Endometrial microvascular endothelial cells (primary cell): ENCODE measurements around the gene KCNQ1. TPM values are rescaled to one million over a fixed set of nuclear protein-coding genes. Genes with fewer than 3 reads are reported as not detected.

Experiments
- in situ Hi-C: cut with HindIII; loops from 2 replicates; pipeline ENCODE4 v1.10.0; 2017; ENCODE audit warnings: low sequenced_read_pairs, low pct_unique_long_range_greater_than_20kb; ENCODE audit errors: inconsistent ontology term
- total RNA-seq: library from RNA; depleted of rRNA; stranded (reverse); fragments of >200 nt; gene quantifications from one replicate; pipeline ENCODE4 v1.2.3, GENCODE V29; 2015; ENCODE audit errors: inconsistent ontology term

The KCNQ1 gene
- total RNA-seq, 1 donor from 2014 or later, result not detected

DNA sequence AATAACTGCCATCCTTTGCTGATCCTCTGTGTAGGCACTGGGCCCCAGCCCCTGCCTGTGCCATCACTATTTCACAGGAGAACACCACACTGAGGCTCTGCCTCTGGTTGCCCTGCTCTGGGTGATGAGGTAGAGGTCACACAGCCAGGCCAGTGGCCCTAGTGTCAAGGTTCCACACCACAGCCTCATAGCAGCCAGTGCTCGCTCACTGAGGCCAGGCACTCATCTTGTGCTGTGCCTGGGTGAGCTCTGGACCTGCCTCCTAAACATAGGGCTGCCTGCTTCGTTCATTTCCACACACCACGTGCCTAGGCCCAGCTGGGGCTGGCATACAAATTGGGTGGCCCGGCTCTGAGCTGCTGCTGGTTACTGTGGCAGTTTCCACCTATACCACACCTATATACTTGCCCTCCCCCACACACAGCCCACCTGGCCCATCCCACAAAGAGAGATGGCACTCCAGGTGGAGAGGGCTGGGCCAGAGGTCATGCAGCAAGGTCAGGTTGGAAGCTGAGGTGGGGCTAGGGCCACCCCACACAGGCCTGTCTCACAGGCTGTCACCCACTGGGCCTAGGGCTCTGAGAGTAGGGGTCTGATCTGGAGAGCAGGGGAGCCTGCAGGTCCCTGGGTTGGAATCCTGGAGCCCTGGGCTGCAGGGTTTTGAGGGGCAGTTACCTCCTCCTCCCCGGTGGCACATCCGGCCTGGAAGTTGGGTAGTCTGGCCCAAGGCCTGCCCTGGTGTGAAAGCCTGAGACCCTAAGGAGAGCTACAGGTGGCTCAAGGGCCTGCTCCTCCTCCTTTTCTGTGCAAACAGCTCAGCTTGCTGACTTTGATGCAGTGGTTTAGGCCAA, 243.8 kb downstream of the KCNQ1 start:
- in situ Hi-C loops, result no loop called here

DNA sequence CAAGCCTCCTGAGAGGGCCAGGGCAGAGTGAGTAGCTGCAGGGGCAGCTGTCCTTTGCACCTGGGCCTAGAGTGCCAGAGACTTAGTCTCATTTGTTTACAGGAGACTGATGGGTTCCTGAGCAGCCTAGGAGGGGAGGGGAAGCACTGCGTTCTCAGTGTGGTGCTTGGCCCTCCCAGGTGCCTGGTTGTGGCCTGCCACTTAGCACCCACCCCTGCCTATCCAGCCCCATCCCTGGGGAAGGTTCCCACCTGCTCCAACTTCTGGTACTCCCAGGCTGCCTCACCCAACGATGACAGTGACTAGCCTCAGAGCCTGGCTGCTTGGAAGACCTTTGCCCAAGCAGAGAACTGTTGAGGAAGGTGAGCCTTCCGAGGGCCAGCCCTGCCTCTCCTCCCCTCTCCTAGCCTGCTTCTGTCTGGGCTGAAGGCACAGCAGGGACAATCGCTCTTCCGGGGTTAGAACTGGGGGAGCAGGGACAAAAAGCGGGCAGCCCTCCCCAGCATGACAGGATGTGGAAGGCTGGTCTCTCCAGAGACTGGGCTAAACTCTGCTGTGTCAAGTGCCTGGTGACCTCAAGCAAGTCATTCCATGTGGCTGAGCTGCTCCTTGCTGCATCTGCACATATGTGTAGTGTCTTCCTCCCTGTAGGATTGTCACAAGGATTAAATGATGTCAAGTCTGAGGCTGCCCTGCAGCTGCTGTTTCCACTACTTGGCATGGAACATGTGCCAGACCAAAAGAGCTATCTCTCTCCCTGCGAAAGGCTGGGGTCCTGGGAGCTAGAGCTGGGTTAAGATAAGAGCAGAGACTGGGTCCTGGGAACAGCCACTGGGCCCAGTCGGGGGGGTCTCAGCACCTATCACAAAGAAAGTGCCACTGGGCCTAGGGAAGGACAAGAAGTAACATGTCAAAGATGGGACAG, 245.1 kb downstream of the KCNQ1 start:
- in situ Hi-C loops, result no loop called here

DNA sequence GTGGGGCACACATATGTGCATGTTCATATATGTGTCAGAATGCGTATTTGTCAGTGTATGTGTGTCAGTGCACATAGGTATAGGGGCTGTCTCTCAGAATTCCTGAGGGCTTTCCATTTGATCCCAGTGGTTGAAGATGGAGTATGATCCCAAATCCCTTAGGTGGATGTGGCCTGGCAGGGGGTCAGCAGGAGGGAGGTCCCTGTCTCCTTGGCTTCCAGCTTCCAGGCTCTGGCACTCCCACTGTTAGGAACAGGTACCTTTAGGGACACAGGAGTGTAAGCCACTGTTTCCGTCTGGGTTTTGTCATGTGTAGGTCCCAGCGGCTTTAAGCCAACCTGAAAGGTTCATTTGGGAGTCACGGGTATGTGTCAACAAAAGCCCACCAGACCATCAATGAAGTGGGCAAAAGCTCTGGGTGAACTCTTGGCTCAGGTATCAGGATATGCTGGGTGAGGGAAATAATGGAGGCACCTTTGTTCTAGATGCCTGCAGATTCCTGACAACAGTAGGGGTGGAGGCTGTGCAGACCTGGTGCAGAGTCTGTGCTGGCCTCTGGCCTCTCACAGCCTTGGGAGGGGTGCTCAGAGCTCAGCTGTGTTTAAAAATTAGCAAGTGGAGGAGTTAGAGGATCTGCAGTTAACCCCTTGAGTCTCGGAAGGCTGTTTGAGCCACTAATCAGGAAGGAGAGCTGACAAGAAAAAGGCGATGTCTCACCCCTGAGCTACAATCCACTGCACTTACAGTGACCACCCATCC, 246.0 kb downstream of the KCNQ1 start:
- in situ Hi-C loops, result no loop called here

DNA sequence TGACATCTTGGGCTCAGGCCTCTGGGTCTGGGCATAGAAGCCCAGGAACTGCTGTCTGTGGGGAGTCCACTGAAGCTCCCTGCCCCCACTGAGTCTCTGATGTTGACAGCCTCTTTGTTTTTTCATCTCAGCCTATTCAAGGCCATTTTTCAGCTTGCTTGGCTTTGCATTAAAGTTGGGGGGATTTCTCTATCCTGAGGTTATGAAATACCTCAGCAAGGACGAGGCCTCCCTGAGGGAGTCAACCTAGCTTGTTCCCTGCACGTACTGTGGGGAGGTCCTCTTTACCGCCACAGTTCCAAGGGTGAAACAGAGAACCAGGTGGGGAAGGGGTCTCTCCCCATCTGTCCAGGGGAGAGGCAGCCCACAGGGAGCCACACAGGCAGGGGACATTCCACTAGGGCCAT, 246.6 kb downstream of the KCNQ1 start:
- in situ Hi-C loops, result no loop called here

DNA sequence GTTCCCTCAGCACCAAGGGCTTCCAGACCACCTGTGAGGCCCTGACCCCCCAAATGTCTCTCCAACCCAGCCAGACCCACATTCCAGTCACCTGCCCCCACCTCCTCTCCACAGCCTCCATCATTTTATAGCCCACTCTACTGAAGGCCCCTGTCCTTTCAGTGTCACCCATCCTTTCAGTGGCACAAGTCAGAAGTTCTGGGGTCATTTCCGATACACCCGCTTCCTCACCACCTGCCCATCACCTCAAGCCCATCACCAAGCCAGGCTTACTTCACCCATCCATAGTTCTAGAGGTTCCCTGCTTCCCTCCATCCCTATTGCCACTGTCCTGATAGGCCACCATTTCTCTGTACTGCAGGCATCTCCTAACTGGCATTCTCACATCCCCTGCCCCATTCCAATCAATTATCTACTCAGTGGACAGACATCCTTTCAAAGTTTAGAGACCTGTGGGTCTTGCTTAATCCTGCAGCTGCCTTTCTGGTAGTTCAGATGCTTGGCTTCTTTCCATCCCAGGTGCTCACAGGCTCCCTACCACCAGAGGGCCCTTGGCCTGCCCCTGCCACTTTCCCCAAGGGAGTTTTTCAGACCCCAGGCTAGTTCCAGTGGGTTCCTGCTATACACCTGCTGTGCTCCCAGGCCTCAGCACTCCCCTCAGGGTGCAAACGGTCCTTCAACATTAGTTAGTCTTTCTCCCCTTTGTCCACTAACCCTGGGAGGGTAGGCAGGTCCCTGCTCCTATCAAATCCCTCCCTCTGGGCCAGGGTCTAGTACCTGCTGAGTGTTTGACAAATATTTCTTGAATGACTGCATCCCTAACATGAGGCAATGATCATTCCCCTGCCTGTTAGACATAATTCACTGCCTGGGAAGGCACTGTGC, 247.4 kb downstream of the KCNQ1 start:
- in situ Hi-C loops, result no loop called here

DNA sequence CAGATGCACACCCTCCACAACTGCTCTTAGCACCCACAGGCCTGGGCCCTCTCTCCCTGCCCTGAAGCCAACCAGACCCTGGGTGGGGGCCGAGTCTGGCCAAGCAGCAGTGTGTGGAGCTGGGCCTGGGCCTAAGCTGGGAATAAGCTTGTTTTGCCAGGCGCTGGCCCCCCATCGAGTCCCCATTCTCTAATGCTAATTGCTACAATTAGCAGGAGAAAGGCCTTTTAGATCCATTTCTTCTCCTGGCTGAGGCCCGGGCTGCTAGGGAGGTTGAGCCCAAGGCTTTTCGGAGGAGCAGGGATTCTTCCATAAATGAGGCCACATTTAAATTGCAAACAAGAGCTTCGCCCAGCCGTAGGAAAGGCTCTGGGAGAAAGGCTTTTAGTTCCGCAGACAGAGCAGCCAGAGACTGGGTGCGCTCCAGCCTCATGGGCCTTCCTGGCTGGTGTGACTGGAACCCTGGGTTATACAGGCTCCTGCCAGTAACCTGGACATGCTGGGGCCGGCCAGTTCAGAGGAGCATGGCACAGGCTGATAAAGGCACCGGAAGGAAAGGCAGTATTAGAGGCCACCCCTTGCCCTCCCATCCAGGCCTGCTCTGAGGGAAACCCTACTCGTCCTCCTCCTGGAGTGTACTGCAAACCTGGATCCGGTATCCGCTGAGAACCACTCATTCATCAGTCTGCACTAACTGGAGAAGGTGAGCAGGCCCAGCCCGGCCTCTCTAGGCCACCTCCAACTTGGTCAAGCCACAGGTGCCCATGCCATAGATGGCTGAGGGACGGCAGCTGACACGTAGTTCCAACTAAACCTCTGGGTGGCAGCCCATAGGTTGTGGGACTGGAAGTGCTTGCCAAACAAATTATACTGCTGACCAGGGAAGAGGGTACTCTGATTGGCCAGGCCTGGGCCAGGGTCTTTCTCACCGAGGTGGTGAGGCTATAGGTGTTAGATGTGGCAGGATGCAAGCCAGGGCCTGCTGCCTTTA, 248.8 kb downstream of the KCNQ1 start:
- in situ Hi-C loops, result no loop called here

DNA sequence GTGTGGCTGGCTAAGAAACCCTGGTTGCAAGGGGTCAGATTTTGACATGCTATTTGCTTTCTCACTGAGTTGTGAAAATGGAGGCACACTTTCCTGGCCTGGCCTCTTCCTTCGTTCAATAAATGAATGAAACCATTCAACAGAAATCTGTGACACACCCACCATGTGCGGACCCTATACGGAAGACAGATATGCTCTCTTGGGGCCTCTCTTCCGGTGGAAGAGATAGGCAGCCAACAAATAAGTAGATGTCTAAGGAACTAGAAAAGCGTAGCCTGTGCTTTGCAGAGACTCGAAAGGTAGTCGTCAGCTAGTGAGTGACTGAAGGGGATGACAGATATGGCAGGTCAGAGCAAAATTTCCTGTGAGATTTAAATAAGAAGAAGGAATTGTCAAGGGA, 249.7 kb downstream of the KCNQ1 start:
- in situ Hi-C loops, result no loop called here

DNA sequence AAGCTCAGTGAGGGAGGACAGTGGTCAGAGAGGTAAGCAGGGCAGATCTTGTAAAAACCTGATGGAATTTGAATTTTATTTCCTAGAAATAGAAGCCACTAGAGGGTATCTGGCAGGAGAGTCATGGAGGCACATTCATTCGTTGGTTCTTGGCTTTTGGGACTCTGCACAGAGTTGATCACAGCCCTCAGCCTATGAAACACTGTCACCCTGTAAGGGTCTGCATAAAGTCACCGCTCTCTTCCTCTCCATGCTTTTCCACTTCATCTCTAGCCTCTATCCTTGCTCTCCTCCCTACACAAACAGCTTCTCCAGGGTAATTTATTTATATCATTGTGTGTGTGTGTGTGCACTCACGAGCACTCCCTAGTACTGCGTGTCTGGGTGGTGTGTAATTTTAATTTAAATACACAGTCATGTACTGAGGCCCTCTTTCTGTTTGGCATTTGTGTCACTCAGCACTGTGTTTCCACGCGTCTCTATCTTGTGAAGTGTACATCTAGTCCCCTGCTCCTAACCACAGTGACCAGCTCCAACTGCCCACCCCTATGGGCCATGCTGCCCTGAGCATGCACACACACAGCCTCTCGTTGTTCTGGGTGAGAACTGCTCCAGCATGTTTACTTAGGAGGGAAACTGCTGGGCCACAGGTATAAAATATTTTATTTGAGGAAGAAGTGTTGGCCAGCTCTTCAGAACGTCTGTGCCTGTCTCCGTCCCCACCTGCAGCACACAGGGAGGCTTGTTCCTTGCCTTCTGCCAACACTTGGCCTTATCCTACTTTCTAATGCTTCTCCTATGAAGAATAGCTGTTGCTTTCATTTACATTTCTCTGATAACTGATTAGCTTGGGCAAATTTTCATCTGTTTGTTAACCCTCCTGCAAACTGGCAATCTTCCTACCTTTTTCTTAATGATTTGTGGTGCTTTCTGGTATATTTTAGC, 250.5 kb downstream of the KCNQ1 start:
- in situ Hi-C loops, result no loop called here

DNA sequence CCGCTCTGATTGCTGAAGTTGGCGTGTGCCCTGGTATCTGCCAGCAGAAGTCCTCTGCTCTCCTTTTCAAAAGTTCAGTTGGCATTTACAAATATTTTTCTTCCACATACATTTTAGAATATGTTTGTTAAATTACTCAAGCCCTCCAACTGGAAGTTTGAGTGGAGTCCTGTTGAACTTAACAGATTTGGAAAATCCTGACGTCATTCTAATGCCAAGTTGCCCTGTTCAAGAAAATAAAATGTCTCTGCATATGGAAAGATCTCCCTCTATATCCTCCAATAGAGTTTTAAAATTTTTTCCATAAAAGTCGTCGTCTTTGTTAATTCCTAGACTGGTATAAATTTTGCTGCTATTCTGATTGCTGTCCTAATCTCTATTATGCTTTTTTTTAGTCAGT, 251.6 kb downstream of the KCNQ1 start:
- in situ Hi-C loops, result no loop called here

DNA sequence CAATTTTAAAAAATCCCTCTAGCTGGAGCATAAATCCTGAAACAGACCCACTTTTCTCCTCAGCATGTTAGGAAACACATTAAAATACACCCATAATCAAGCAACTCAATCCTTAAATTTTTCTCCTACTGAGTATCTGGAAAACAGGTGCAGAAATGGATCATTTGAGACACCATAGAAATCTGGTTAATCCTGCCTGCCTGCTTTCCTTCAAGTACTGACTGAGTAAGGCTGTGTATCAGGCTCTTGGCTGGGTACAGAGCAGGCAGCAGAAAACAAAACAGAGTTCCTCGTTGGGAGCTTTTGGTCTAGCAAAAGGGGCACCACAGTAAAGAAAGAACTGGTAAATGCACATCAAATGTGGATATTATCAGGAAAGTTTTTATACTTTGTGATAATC, 253.1 kb downstream of the KCNQ1 start:
- in situ Hi-C loops, result no loop called here

DNA sequence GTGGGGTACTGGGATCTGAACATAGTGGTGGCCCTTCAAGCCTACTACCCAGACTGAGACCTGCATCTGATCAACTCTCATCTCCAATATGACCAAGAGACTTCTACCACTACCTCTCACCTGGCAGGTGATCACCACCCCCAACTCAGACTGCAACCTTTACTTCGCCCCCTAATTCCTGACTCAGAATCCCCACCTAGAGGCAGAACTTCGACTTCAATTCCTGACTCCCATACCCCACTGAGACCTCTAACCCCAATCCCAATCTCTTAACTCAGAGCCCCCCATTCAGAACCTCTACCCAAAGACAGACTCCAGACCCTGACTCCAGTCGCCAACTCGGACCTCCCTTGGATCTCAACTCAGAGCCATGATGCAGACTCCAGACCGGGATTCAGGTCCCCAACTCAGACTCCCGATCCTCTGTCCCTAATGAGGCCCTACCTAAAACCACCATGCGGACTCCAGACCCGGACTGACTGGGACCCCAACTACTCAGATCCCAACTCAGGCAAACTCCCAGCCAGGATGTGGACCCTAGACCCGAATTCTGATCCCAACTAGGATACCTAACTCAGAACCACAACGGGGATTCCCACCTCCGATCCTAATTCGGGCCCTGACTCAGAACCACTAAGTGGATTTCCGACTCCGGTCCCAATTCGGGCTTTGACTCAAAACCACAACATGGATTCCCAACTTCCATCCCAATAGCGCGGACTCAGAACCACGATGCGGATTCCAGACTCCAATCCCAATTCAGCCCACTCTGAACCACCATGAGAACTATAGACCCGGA, 253.8 kb downstream of the KCNQ1 start:
- in situ Hi-C loops, result no loop called here

DNA sequence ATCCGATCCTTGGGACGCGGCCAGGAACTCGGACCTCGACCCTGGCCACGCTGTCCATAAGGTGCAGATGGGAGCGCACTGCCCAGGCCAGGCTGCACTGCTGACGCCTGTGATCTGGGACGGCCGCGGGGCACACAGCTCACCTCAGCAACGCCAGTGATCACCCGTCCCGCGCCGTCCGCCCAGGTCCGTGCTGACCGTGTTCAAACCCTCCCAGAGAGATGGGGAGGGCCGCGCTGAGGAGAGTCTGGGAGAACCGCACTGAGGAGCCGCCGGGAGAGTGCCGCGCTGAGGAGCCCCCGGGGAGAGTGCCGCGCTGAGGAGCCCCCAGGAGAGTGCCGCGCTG, 254.3 kb downstream of the KCNQ1 start:
- in situ Hi-C loops, result no loop called here

DNA sequence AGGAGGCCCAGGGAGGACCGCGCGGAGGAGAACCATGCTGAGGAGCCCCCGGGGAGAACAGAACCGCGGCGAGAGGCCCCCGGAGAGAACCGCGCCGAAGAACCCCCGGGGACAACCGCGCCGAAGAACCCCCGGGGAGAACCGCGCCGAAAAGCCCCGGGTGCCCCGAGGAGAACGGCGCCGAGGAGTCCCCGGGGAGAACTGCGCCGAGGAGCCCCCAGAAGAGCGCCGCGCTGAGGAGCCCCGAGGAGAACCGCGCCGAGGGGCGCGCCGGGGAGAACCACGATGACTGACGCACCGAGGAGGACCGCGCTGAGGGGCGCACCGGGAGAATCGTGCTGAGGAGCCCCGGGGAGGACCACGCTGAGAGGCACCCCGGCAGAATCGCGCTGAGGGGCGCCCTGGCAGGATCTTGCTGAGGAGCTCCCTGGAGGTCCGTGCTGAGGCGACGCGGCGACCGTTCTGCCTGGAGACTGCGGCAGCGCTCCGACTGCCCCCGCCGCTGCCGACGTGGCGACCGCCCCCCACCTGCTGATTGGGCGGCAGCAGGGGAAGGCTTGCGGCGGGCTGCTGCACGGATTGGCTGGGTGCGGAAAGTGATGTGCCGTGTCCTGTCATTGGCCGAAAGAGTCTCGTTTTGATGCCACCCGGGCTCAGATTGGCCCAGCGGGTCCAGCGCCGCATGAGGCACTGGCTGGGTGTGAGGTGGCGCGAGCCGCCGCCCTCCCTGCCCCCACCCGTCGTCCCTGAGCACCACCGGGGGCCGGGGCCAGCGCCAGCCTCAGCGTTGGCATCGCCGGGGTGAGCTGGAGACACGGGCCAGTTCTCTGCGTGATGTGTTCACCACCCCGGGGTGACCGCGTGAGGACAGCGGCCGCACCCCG, 255.0 kb downstream of the KCNQ1 start, which contains the start of gene KCNQ1OT1:
Gene KCNQ1OT1, minus strand, starts transcription at position 464 of the 884 bp plus-strand sequence.
- in situ Hi-C loops, result no loop called here

DNA sequence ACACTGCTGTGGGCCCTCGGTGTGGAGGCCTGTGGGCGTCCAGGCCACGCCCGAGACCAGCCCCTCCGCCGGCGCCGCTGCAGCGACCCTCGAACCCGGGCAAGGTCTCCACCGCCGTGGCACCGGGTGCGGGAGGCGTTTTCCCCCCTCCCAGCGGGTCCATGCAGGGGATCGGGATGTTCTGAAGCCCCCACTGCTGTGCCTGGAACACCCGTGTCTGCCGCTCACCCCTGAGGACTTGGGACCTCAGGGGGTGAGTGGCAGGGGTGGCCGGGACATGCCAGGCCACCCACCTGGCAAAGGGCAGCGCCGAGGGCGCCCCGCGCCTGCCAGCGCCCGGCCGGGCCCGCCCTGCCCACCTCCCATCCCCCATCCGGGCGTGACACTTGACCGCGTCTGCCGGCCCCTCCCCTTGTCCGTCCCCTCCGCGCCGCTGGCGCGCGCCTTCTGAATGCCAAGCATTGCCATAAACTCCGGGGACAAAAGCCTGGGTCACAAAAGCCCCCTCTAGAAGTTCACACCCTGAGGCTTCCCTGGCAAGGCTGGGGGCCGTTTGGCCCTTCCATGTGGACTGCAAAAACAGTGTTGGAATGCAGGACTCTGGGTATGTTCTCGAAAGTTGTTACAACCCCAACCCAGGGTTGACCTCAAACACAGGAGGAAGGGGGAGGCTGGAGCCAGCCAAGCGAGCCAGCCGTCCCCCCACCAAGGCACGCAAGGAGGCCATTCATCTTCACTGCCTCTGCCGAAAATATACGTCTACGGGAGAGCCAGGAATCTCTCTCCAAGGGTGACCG, 255.8 kb downstream of the KCNQ1 start:
- in situ Hi-C loops, result no loop called here
